Ovary (tissue), 3 donors: ENCODE data around the gene OR1E2.

ENCODE experiments used
- CTCF ChIP-seq, 3 donors: fragments of 450-650 bp in 2 of 3; fragments of 200-600 bp in 1 of 3; IDR thresholded peaks; one replicate each; pipeline versions ENCODE4 v1.5.1 to v1.8.0; 2016 to 2022; ENCODE audit warnings: antibody characterized with exemption in 3 of 3, mild to moderate bottlenecking in 1 of 3
- POLR2A ChIP-seq: fragments of 450-650 bp; IDR thresholded peaks from one replicate; pipeline ENCODE4 v1.6.1; 2017; ENCODE audit warnings: antibody characterized with exemption, mild to moderate bottlenecking, moderate library complexity
- donor health status: DM: no; HTN: no; CAD: no.

- TF ChIP-seq CTCF (IDR thresholded peaks at IDR 0.05) (no peak), POLR2A (no peak)
Measured at GRCh38 chr17:3482852-3483251, 49.2 kb upstream of the OR1E2 start.
